ENCODE results near the gene PPP1R12B.
A peak's percentile ranks its signal among the peaks of the same experiment; 100 is the strongest.

The PPP1R12B gene

DNA sequence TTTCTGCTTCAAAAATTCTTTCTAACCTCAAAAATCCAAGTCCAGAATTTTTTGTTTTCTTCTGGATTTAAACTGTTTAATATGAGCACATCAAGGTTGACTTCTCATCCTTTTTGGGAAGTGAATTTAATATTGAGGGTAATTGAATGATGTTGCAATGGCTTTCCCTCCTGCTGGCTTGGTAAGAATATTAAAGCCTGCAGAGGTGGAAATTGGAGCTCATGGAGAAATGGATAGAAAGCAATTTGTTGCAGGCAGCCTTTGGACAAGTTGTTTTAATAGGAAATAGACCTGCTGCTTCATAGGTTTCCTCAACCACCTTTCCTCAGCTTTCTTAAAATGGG is 237.1 kb downstream of the PPP1R12B start (continued):
- TF ChIP-seq BCL11B (tag by site-specific recombination; IDR thresholded peaks at IDR 0.05; ENCODE audit: low read depth) (no peak), ZIC2 (tag by site-specific recombination; IDR thresholded peaks at IDR 0.05) (no peak), TCF7L2 (IDR thresholded peaks at IDR 0.05; ENCODE audit: borderline replicate concordance, low read depth, low read length) (no peak), ZNF555 (tag by site-specific recombination; conservative IDR thresholded peaks at IDR 0.05) (no peak), ZNF629 (tag by site-specific recombination; IDR thresholded peaks at IDR 0.05) (no peak), ZNF677 (tag by site-specific recombination; IDR thresholded peaks at IDR 0.05) (no peak), ZXDB (tag by site-specific recombination; IDR thresholded peaks at IDR 0.05) (no peak)
- TF ChIP-seq, protein P1, sequence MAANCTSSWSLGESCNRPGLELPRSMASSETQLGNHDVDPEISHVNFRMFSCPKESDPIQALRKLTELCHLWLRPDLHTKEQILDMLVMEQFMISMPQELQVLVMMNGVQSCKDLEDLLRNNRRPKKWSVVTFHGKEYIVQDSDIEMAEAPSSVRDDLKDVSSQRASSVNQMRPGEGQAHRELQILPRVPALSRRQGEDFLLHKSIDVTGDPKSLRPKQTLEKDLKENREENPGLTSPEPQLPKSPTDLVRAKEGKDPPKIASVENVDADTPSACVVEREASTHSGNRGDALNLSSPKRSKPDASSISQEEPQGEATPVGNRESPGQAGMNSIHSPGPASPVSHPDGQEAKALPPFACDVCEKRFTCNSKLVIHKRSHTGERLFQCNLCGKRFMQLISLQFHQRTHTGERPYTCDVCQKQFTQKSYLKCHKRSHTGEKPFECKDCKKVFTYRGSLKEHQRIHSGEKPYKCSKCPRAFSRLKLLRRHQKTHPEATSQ (tag by site-specific recombination; IDR thresholded peaks at IDR 0.05), result no peak
- TF ChIP-seq, protein P2, sequence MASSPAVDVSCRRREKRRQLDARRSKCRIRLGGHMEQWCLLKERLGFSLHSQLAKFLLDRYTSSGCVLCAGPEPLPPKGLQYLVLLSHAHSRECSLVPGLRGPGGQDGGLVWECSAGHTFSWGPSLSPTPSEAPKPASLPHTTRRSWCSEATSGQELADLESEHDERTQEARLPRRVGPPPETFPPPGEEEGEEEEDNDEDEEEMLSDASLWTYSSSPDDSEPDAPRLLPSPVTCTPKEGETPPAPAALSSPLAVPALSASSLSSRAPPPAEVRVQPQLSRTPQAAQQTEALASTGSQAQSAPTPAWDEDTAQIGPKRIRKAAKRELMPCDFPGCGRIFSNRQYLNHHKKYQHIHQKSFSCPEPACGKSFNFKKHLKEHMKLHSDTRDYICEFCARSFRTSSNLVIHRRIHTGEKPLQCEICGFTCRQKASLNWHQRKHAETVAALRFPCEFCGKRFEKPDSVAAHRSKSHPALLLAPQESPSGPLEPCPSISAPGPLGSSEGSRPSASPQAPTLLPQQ (tag by site-specific recombination; IDR thresholded peaks at IDR 0.05), result no peak

DNA sequence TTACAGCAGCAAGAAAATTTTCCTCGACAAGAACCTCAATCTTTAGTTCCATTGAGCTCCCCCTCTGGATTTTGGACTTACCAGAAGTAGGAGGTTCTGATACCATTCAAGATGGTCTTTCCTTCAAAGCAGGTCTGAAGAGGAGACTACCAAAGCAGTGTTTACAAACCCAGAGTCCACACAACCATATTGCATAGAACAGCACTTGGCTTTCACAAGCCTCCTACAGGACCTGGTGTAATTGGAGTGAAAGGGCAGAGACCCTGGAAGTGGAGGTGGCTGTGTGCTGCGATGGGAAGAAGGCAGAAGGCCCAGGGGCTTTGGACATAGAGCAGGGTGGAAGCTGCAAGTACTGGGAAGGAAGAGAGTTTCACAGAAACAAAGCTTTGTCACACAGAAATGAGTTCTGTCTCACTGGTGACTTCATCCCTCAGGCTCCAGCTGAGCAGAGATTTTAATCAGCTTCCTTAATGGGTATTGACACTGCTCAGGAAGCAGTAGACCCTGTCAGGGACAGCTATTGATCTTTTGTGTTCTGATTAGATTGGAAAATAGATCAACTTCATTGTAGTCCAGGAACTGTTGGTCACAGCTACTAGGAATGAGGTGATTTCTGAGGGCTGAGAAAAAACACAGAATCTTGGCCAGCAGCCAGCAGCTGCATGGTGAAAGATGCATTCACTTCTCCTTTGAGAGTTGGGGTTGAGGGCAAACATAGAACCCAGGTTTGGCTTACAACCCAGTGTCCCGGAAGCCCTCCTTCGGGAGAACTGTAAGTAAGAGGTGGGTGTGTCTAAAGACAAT is 237.7 kb downstream of the PPP1R12B start:
- TF ChIP-seq OSR2 (tag by site-specific recombination; IDR thresholded peaks at IDR 0.05) (peak; percentile 91), KLF9 (tag by site-specific recombination; IDR thresholded peaks at IDR 0.05; ENCODE audit: low read depth) (no peak), ZNF670 (tag by site-specific recombination; IDR thresholded peaks at IDR 0.05; ENCODE audit: low read depth) (no peak), ZEB2 (tag by site-specific recombination; IDR thresholded peaks at IDR 0.05) (peak; percentile 69; the same call in 1 of the 2 replicates), GFI1B (tag by site-specific recombination; IDR thresholded peaks at IDR 0.05) (peak; percentile 72; the same call in 1 of the 2 replicates), ZNF37A (tag by site-specific recombination; IDR thresholded peaks at IDR 0.05) (no peak), FEZF1 (tag by site-specific recombination; IDR thresholded peaks at IDR 0.05) (0 out of 2 replicates have a peak, but pooled peaks have one; percentile 9), ZNF629 (tag by site-specific recombination; IDR thresholded peaks at IDR 0.05) (peak; percentile 68), ZNF138 (tag by site-specific recombination; IDR thresholded peaks at IDR 0.05; ENCODE audit: borderline replicate concordance) (no peak), KLF10 (tag by site-specific recombination; IDR thresholded peaks at IDR 0.05) (peak; percentile 35; the same call in 1 of the 2 replicates), ZNF501 (tag by site-specific recombination; IDR thresholded peaks at IDR 0.05) (no peak), ZNF184 (tag by site-specific recombination; IDR thresholded peaks at IDR 0.05) (no peak), GLIS1 (tag by site-specific recombination; IDR thresholded peaks at IDR 0.05) (peak; percentile 50)
- TF ChIP-seq, protein P3, sequence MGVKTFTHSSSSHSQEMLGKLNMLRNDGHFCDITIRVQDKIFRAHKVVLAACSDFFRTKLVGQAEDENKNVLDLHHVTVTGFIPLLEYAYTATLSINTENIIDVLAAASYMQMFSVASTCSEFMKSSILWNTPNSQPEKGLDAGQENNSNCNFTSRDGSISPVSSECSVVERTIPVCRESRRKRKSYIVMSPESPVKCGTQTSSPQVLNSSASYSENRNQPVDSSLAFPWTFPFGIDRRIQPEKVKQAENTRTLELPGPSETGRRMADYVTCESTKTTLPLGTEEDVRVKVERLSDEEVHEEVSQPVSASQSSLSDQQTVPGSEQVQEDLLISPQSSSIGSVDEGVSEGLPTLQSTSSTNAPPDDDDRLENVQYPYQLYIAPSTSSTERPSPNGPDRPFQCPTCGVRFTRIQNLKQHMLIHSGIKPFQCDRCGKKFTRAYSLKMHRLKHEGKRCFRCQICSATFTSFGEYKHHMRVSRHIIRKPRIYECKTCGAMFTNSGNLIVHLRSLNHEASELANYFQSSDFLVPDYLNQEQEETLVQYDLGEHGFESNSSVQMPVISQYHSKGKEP (tag by site-specific recombination; IDR thresholded peaks at IDR 0.05), result peak; percentile 73; the same call in 1 of the 2 replicates
- TF ChIP-seq, protein P4, sequence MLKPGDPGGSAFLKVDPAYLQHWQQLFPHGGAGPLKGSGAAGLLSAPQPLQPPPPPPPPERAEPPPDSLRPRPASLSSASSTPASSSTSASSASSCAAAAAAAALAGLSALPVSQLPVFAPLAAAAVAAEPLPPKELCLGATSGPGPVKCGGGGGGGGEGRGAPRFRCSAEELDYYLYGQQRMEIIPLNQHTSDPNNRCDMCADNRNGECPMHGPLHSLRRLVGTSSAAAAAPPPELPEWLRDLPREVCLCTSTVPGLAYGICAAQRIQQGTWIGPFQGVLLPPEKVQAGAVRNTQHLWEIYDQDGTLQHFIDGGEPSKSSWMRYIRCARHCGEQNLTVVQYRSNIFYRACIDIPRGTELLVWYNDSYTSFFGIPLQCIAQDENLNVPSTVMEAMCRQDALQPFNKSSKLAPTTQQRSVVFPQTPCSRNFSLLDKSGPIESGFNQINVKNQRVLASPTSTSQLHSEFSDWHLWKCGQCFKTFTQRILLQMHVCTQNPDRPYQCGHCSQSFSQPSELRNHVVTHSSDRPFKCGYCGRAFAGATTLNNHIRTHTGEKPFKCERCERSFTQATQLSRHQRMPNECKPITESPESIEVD (tag by site-specific recombination; IDR thresholded peaks at IDR 0.05), result 0 out of 2 replicates have a peak, but pooled peaks have one; percentile 6
- TF ChIP-seq, protein P5, sequence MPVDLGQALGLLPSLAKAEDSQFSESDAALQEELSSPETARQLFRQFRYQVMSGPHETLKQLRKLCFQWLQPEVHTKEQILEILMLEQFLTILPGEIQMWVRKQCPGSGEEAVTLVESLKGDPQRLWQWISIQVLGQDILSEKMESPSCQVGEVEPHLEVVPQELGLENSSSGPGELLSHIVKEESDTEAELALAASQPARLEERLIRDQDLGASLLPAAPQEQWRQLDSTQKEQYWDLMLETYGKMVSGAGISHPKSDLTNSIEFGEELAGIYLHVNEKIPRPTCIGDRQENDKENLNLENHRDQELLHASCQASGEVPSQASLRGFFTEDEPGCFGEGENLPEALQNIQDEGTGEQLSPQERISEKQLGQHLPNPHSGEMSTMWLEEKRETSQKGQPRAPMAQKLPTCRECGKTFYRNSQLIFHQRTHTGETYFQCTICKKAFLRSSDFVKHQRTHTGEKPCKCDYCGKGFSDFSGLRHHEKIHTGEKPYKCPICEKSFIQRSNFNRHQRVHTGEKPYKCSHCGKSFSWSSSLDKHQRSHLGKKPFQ (tag by site-specific recombination; IDR thresholded peaks at IDR 0.05), result no peak
- ChIA-PET POLR2A (no interaction called here), CTCF (interaction anchor here (0.9 to 3.7 kb wide), 7 partner anchors 8 to 413 kb away, joined by 3 to 20 read pairs (median 4); no protein-coding TSS in a partner anchor)
- Histone ChIP-seq H3K9me3 (ENCODE audit: control insufficient read depth, insufficient read depth, low read depth, low read length) (no peaks in the 10 kb centered on the region), H3K36me3 (ENCODE audit: control insufficient read depth in 2 of 2, insufficient read depth in 1 of 2, low read length in 2 of 2) (peaks cover 0 to 3% of the 10 kb centered on the region in 2 experiments; a peak in 1 of 3 replicates), H3K27ac (ENCODE audit: extremely low read depth, low read depth, low read length) (no peak overlapping the region), H3K4me1 (ENCODE audit: control insufficient read depth, insufficient read depth, low read length) (peaks cover 5% of the 10 kb centered on the region; the same call in 1 of the 2 replicates), H3K4me3 (ENCODE audit: low read depth, low read length) (no peak overlapping the region)
